ENCODE results near the gene PRRT3. TPM values are rescaled to one million over a fixed set of nuclear protein-coding genes. Genes with fewer than 3 reads are reported as not detected.

Gene PRRT3
- total and polyA plus RNA-seq, 9 of the 15 experiments (the other 6 are each of a cell fraction or from before 2014, with no cell fraction given), result 0.06 to 1.9 (median 1.2) TPM

- no peak for FAIRE-seq
- TF ChIP-seq, protein P1, sequence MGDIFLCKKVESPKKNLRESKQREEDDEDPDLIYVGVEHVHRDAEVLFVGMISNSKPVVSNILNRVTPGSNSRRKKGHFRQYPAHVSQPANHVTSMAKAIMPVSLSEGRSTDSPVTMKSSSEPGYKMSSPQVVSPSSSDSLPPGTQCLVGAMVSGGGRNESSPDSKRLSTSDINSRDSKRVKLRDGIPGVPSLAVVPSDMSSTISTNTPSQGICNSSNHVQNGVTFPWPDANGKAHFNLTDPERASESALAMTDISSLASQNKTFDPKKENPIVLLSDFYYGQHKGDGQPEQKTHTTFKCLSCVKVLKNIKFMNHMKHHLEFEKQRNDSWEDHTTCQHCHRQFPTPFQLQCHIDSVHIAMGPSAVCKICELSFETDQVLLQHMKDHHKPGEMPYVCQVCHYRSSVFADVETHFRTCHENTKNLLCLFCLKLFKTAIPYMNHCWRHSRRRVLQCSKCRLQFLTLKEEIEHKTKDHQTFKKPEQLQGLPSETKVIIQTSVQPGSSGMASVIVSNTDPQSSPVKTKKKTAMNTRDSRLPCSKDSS (IDR thresholded peaks at IDR 0.05; ENCODE audit: low read depth, partially characterized antibody), result peak; percentile 40
- TF ChIP-seq, protein P2, sequence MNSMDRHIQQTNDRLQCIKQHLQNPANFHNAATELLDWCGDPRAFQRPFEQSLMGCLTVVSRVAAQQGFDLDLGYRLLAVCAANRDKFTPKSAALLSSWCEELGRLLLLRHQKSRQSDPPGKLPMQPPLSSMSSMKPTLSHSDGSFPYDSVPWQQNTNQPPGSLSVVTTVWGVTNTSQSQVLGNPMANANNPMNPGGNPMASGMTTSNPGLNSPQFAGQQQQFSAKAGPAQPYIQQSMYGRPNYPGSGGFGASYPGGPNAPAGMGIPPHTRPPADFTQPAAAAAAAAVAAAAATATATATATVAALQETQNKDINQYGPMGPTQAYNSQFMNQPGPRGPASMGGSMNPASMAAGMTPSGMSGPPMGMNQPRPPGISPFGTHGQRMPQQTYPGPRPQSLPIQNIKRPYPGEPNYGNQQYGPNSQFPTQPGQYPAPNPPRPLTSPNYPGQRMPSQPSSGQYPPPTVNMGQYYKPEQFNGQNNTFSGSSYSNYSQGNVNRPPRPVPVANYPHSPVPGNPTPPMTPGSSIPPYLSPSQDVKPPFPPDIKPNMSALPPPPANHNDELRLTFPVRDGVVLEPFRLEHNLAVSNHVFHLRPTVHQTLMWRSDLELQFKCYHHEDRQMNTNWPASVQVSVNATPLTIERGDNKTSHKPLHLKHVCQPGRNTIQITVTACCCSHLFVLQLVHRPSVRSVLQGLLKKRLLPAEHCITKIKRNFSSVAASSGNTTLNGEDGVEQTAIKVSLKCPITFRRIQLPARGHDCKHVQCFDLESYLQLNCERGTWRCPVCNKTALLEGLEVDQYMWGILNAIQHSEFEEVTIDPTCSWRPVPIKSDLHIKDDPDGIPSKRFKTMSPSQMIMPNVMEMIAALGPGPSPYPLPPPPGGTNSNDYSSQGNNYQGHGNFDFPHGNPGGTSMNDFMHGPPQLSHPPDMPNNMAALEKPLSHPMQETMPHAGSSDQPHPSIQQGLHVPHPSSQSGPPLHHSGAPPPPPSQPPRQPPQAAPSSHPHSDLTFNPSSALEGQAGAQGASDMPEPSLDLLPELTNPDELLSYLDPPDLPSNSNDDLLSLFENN (IDR thresholded peaks at IDR 0.05; ENCODE audit: low read depth in 2 of 2, low read length in 2 of 2), result no peak
- TF ChIP-seq NCOA4 (IDR thresholded peaks at IDR 0.05; ENCODE audit: partially characterized antibody) (no peak), SMARCC2 (IDR thresholded peaks at IDR 0.05; ENCODE audit: low read depth) (no peak), REST (IDR thresholded peaks at IDR 0.05; ENCODE audit: borderline replicate concordance) (peak; percentile 13; the same call in 1 of the 2 replicates), REST (CRISPR knock-in tag; IDR thresholded peaks at IDR 0.05; ENCODE audit: low read depth) (no peak)
These were observed 21.3 kb downstream of the PRRT3 start for GRCh38 chr3:9930804-9931418.

More at GRCh38 chr3:9930804-9931418, 21.3 kb downstream of the PRRT3 start:
- DNase-seq (ENCODE audit: extremely low read depth in 1 of 4, low spot score in 3 of 4), result peak in 1 of 4 experiments; percentile 49
- no peak overlapping the region for H3K9ac ChIP-seq (ENCODE audit: insufficient read depth in 1 of 2, low read depth in 2 of 2, low read length in 2 of 2)
- H3K27ac ChIP-seq (ENCODE audit: extremely low read depth, low read depth, low read length), result no peak overlapping the region
- no peak overlapping the region for H2AFZ ChIP-seq (ENCODE audit: low read depth, low read length)
- H3K4me2 ChIP-seq (ENCODE audit: insufficient read depth, low read length), result no peak overlapping the region
- in situ Hi-C loops (cut with MboI) (no loop called here), intact Hi-C loops (cut with micrococcal nuclease) (loop anchor here (5.0 to 10.0 kb wide), 5 partner anchors 69 to 294 kb away; partner anchors contain the start of gene VHL)
- no peaks in the 10 kb centered on the region for H3K9me3 ChIP-seq (replicated peaks; ENCODE audit: control insufficient read depth, insufficient read depth, low read depth, low read length)
- H4K20me1 ChIP-seq (replicated peaks; ENCODE audit: control insufficient read depth, insufficient read depth, low read length), result no peaks in the 10 kb centered on the region
- CTCF ChIA-PET (ENCODE audit: low intra/inter-chr PET ratio), result no interaction called here
- no peaks in the 10 kb centered on the region for H3K27me3 ChIP-seq (ENCODE audit: control insufficient read depth in 2 of 2, insufficient read depth in 2 of 2, low read length in 2 of 2)
- ATAC-seq, result no peak
- no peak overlapping the region for H3K4me3 ChIP-seq
- peaks cover 11 to 36% of the 10 kb centered on the region in 2 experiments; a peak in 4 of 5 replicates for H3K4me1 ChIP-seq (replicated peaks in 1 of 2; ENCODE audit: control insufficient read depth in 2 of 2, insufficient read depth in 2 of 2, low read length in 2 of 2)
- no peaks in the 10 kb centered on the region for H3K9me1 ChIP-seq (ENCODE audit: control insufficient read depth, insufficient read depth, low read length)
- peaks cover 17% of the 10 kb centered on the region for H3K79me2 ChIP-seq (ENCODE audit: control insufficient read depth, insufficient read depth, low read length)
- POLR2A ChIA-PET, result interaction anchor here (0.6 to 2.5 kb wide), 7 partner anchors 10 to 169 kb away, joined by 3 to 11 read pairs (median 5); partner anchors contain the start of gene IL17RC
- WGBS (ENCODE audit: insufficient coverage, low coverage, missing lambda C conversion rate), result 89% methylated on average over 4 of the region's 4 CpGs
- H3K36me3 ChIP-seq (ENCODE audit: control insufficient read depth, insufficient read depth, low read length), result peaks cover 7% of the 10 kb centered on the region
- no TSS peak for BruUV-seq (replicated peaks)

All from K562 (cell line).